SK-N-MC (cell line): Measurements from ENCODE around the gene TMEFF1.

Experiments used
- EZH2 ChIP-seq: fragments of 200-600 bp; sonication (generic); IDR thresholded peaks from one replicate; pipeline ENCODE4 v1.6.1; 2017; ENCODE audit warnings: antibody characterized with exemption
- FOXP2 ChIP-seq: optimal IDR thresholded peaks from 2 replicates; pipeline ENCODE3; 2011; ENCODE audit warnings: mild to moderate bottlenecking, moderate library complexity; ENCODE audit not compliant: insufficient read depth; ENCODE audit errors: extremely low read length, control extremely low read depth
- POLR2AphosphoS5 ChIP-seq: IDR thresholded peaks from 2 replicates; pipeline ENCODE4 v1.6.1; 2012; ENCODE audit warnings: mild to moderate bottlenecking, low read depth, low read length, borderline replicate concordance

DNA sequence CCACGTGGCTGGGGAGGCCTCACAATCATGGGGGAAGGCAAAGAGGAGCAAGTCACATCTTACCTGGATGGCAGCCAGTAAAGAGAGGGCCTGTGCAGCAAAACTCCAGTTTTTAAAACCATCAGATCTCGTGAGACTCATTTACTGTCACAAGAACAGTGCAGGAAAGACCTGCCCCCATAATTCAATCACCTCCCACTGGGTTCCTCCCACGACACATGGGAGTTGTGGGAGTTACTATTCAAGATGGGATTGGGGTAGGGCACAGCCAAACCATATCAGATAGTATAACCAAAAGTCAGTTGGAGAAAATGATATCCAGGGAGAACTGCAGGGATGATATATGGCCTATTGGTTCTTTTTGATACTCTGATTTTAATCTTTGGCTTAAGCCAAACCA lies 94.9 kb downstream of the TMEFF1 start:
- TF ChIP-seq EZH2 (no peak), POLR2AphosphoS5 (no peak), FOXP2 (no peak)
